Thoracic aorta endothelial cell (primary cell): ENCODE data around the gene PNPLA5. TPM values are rescaled to one million over a fixed set of nuclear protein-coding genes. Genes with fewer than 3 reads are reported as not detected.

Source experiments
- total RNA-seq: library from RNA; depleted of rRNA; stranded (reverse); fragments of >200 nt; gene quantifications from 2 replicates; pipeline ENCODE4 v1.2.3, GENCODE V29; 2012

PNPLA5 gene
- total RNA-seq, result not detected in 2 replicates

GRCh38 chr22:43891360-43892182, at the start of gene PNPLA5:
Gene PNPLA5, minus strand, starts transcription at chr22:43892013. Its CDS starts 133 bp downstream, at chr22:43891880.

GRCh38 chr22:43923631-43924464, 32.0 kb upstream of the PNPLA5 start, which contains the start of gene PNPLA3:
Gene PNPLA3, plus strand, starts transcription at chr22:43923805. Its CDS starts 107 bp downstream, at chr22:43923912.

GRCh38 chr22:43862074-43862881, 29.5 kb downstream of the PNPLA5 start, which contains the start of gene SULT4A1:
Gene SULT4A1, minus strand, starts transcription at chr22:43862513. Its CDS starts 131 bp downstream, at chr22:43862382.

Other genes starting within 250 kb of the PNPLA5 start
- gene EFCAB6, start 79.7 kb downstream of the PNPLA5 start, total RNA-seq, result 0.27 and 0.36 TPM in 2 replicates
- gene SULT4A1, start 29.5 kb downstream of the PNPLA5 start, total RNA-seq, result 0.53 TPM in 1 of 2 replicates, not detected in the other
- gene PNPLA3, start 31.8 kb upstream of the PNPLA5 start, total RNA-seq, result 1.1 and 6.4 TPM in 2 replicates
- 59.2 TPM in 2 replicates for gene SAMM50, start 63.4 kb upstream of the PNPLA5 start, total RNA-seq
- 111 and 121 TPM in 2 replicates for gene PARVB, start 132.3 kb upstream of the PNPLA5 start, total RNA-seq